GM12878 (cell line): ENCODE measurements around the gene TMEM131L. TPM values are rescaled to one million over a fixed set of nuclear protein-coding genes. Genes with fewer than 3 reads are reported as not detected.

Experiments
- ASH2L ChIP-seq: fragments of 300-600, 200-600 bp; sonication (generic); IDR thresholded peaks from 2 replicates; pipeline ENCODE4 v1.6.1; 2017; ENCODE audit warnings: low read depth, mild to moderate bottlenecking, borderline replicate concordance
- BRCA1 ChIP-seq: IDR thresholded peaks from 2 replicates; pipeline ENCODE4 v1.6.1; 2011; ENCODE audit warnings: low read depth, low read length, improper control_type of control experiment
- CBX3 ChIP-seq: fragments of 200-600 bp; sonication (generic); IDR thresholded peaks from 2 replicates; pipeline ENCODE4 v1.6.1; 2016; ENCODE audit warnings: low read depth, borderline replicate concordance
- CHD1 ChIP-seq: IDR thresholded peaks from 2 replicates; pipeline ENCODE4 v1.6.1; 2012; ENCODE audit warnings: low read depth, low read length, improper control_type of control experiment
- EZH2 ChIP-seq: IDR thresholded peaks from 2 replicates; pipeline ENCODE4 v1.6.1; 2012; ENCODE audit warnings: low read depth, mild to moderate bottlenecking, control low read depth, inconsistent platforms, low read length, borderline replicate concordance; ENCODE audit not compliant: control insufficient read depth
- KAT2A ChIP-seq: conservative IDR thresholded peaks from 2 replicates; pipeline ENCODE4 v1.6.1; 2011; ENCODE audit warnings: low read depth, low read length; ENCODE audit not compliant: control insufficient read depth
- SMAD5 ChIP-seq: IDR thresholded peaks from 2 replicates; pipeline ENCODE4 v1.6.1; 2016; ENCODE audit warnings: antibody characterized with exemption, low read depth
- SRF ChIP-seq, 2 experiments: IDR thresholded peaks; 2 replicates each; pipeline ENCODE4 v1.6.1; 2011; ENCODE audit warnings: low read depth in 2 of 2, low read length in 2 of 2, mild to moderate bottlenecking in 1 of 2, moderate library complexity in 1 of 2
- TCF12 ChIP-seq: IDR thresholded peaks from 2 replicates; pipeline ENCODE4 v1.6.1; 2011; ENCODE audit warnings: low read depth, mild to moderate bottlenecking, low read length
- TCF3 ChIP-seq: IDR thresholded peaks from 2 replicates; pipeline ENCODE4 v1.6.1; 2012; ENCODE audit warnings: low read depth, mild to moderate bottlenecking, low read length, borderline replicate concordance; ENCODE audit not compliant: insufficient read depth
- WRNIP1 ChIP-seq: IDR thresholded peaks from 2 replicates; pipeline ENCODE4 v1.6.1; 2011; ENCODE audit warnings: low read depth, low read length, improper control_type of control experiment, borderline replicate concordance
- polyA plus RNA-seq, 11 experiments: library from polyadenylated mRNA; depleted of rRNA in 4 of 11; unstranded in 6 of 11; stranded (reverse) in 5 of 11; fragments of >200 nt; fragmentation: Nextera tagmentation in 4 of 11; fragmentation: Illumina TruSeq in 1 of 11; extraction: Ambion mirVana in 4 of 11; extraction: Trizol in 1 of 11; gene quantifications; 1 replicate in 1 of 11; 2 replicates in 10 of 11; pipeline versions ENCODE4 v1.2.1 to v1.2.3, GENCODE V29; 2011 to 2016; ENCODE audit warnings: inconsistent platforms in 2 of 11, missing spikeins in 2 of 11, low read depth in 1 of 11
- total RNA-seq, 4 experiments: library from RNA; depleted of rRNA in 3 of 4; stranded (reverse); fragments of >200 nt in 3 of 4; fragmentation: Illumina TruSeq in 1 of 4; extraction: Trizol in 1 of 4; gene quantifications; 2 replicates each; pipeline versions ENCODE4 v1.2.1 to v1.2.3, GENCODE V29; 2013 to 2021
- TF ChIP-seq, protein P1 (sequence below): fragments of 450-650 bp; IDR thresholded peaks from 2 replicates; pipeline ENCODE4 v1.6.1; 2016; ENCODE audit warnings: mild to moderate bottlenecking, moderate library complexity, borderline replicate concordance
- TF ChIP-seq, protein P2 (sequence below): fragments of 450-650 bp; formaldehyde crosslinking; IDR thresholded peaks from 2 replicates; pipeline ENCODE4 v1.4.0; 2022; ENCODE audit warnings: mild to moderate bottlenecking, moderate library complexity
- TF ChIP-seq, protein P3 (sequence below): fragments of 450-650 bp; IDR thresholded peaks from 2 replicates; pipeline ENCODE4 v1.6.1; 2017; ENCODE audit warnings: antibody characterized with exemption, mild to moderate bottlenecking, moderate library complexity
- TF ChIP-seq, protein P4 (sequence below), 3 experiments: IDR thresholded peaks in 2 of 3; conservative IDR thresholded peaks in 1 of 3; 2 replicates each; pipeline ENCODE4 v1.5.1; 2011; ENCODE audit warnings: low read depth in 3 of 3, low read length in 3 of 3, mild to moderate bottlenecking in 3 of 3, control low read depth in 2 of 3, moderate library complexity in 2 of 3, inconsistent platforms in 1 of 3, mixed read lengths in 1 of 3; ENCODE audit not compliant: control insufficient read depth in 2 of 3, insufficient read depth in 1 of 3; ENCODE audit errors: extremely low read depth in 1 of 3

Gene TMEM131L
- total and polyA plus RNA-seq, 10 of the 15 experiments (the other 5 are each of a cell fraction or from before 2014, with no cell fraction given) = 8.5 to 101 (median 74.4) TPM

DNA sequence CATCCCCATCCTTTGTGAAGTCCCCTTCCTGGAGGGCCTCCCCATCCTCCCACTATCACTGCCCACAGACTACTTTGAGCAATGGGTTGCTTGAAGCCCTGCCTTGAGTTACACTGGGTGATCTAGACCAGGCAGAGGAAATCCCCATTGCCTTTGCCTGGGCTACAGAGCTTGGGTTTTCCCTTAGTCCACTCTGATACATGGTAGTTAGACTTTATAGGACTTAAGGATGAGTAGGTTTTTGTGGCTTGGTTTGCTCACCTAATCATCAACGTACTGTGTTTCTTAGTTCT lies 56.6 kb downstream of the TMEM131L start (continued):
- TF ChIP-seq BRCA1 = no peak
- no peak for TF ChIP-seq SMAD5
- TF ChIP-seq, protein P1, sequence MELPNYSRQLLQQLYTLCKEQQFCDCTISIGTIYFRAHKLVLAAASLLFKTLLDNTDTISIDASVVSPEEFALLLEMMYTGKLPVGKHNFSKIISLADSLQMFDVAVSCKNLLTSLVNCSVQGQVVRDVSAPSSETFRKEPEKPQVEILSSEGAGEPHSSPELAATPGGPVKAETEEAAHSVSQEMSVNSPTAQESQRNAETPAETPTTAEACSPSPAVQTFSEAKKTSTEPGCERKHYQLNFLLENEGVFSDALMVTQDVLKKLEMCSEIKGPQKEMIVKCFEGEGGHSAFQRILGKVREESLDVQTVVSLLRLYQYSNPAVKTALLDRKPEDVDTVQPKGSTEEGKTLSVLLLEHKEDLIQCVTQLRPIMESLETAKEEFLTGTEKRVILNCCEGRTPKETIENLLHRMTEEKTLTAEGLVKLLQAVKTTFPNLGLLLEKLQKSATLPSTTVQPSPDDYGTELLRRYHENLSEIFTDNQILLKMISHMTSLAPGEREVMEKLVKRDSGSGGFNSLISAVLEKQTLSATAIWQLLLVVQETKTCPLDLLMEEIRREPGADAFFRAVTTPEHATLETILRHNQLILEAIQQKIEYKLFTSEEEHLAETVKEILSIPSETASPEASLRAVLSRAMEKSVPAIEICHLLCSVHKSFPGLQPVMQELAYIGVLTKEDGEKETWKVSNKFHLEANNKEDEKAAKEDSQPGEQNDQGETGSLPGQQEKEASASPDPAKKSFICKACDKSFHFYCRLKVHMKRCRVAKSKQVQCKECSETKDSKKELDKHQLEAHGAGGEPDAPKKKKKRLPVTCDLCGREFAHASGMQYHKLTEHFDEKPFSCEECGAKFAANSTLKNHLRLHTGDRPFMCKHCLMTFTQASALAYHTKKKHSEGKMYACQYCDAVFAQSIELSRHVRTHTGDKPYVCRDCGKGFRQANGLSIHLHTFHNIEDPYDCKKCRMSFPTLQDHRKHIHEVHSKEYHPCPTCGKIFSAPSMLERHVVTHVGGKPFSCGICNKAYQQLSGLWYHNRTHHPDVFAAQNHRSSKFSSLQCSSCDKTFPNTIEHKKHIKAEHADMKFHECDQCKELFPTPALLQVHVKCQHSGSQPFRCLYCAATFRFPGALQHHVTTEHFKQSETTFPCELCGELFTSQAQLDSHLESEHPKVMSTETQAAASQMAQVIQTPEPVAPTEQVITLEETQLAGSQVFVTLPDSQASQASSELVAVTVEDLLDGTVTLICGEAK = no peak
- TF ChIP-seq CHD1 = no peak
- TF ChIP-seq, protein P2, sequence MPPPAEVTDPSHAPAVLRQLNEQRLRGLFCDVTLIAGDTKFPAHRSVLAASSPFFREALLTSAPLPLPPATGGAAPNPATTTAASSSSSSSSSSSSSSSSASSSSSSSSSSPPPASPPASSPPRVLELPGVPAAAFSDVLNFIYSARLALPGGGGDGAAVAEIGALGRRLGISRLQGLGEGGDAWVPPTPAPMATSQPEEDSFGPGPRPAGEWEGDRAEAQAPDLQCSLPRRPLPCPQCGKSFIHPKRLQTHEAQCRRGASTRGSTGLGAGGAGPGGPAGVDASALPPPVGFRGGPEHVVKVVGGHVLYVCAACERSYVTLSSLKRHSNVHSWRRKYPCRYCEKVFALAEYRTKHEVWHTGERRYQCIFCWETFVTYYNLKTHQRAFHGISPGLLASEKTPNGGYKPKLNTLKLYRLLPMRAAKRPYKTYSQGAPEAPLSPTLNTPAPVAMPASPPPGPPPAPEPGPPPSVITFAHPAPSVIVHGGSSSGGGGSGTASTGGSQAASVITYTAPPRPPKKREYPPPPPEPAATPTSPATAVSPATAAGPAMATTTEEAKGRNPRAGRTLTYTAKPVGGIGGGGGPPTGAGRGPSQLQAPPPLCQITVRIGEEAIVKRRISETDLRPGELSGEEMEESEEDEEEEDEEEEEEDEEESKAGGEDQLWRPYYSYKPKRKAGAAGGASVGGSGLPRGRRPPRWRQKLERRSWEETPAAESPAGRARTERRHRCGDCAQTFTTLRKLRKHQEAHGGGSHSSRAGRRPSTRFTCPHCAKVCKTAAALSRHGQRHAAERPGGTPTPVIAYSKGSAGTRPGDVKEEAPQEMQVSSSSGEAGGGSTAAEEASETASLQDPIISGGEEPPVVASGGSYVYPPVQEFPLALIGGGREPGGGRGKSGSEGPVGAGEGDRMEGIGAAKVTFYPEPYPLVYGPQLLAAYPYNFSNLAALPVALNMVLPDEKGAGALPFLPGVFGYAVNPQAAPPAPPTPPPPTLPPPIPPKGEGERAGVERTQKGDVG (CRISPR knock-in tag) = no peak
- no peak for TF ChIP-seq ASH2L
- no peak for TF ChIP-seq TCF3
- TF ChIP-seq KAT2A = no peak
- TF ChIP-seq, protein P3, sequence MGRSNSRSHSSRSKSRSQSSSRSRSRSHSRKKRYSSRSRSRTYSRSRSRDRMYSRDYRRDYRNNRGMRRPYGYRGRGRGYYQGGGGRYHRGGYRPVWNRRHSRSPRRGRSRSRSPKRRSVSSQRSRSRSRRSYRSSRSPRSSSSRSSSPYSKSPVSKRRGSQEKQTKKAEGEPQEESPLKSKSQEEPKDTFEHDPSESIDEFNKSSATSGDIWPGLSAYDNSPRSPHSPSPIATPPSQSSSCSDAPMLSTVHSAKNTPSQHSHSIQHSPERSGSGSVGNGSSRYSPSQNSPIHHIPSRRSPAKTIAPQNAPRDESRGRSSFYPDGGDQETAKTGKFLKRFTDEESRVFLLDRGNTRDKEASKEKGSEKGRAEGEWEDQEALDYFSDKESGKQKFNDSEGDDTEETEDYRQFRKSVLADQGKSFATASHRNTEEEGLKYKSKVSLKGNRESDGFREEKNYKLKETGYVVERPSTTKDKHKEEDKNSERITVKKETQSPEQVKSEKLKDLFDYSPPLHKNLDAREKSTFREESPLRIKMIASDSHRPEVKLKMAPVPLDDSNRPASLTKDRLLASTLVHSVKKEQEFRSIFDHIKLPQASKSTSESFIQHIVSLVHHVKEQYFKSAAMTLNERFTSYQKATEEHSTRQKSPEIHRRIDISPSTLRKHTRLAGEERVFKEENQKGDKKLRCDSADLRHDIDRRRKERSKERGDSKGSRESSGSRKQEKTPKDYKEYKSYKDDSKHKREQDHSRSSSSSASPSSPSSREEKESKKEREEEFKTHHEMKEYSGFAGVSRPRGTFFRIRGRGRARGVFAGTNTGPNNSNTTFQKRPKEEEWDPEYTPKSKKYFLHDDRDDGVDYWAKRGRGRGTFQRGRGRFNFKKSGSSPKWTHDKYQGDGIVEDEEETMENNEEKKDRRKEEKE = no peak
- 0 out of 2 replicates have a peak, but pooled peaks have one; percentile 11 for TF ChIP-seq TCF12
- no peak for TF ChIP-seq WRNIP1
- TF ChIP-seq, protein P4, sequence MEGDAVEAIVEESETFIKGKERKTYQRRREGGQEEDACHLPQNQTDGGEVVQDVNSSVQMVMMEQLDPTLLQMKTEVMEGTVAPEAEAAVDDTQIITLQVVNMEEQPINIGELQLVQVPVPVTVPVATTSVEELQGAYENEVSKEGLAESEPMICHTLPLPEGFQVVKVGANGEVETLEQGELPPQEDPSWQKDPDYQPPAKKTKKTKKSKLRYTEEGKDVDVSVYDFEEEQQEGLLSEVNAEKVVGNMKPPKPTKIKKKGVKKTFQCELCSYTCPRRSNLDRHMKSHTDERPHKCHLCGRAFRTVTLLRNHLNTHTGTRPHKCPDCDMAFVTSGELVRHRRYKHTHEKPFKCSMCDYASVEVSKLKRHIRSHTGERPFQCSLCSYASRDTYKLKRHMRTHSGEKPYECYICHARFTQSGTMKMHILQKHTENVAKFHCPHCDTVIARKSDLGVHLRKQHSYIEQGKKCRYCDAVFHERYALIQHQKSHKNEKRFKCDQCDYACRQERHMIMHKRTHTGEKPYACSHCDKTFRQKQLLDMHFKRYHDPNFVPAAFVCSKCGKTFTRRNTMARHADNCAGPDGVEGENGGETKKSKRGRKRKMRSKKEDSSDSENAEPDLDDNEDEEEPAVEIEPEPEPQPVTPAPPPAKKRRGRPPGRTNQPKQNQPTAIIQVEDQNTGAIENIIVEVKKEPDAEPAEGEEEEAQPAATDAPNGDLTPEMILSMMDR (IDR thresholded peaks at IDR 0.05 in 2 of 3, conservative IDR thresholded peaks at IDR 0.05 in 1 of 3; ENCODE audit: control insufficient read depth in 2 of 3, extremely low read depth in 1 of 3, insufficient read depth in 1 of 3, low read depth in 3 of 3, low read length in 3 of 3) = no peak
- TF ChIP-seq CBX3 = no peak
- no peak for TF ChIP-seq EZH2
- TF ChIP-seq SRF (IDR thresholded peaks at IDR 0.05; ENCODE audit: low read depth in 2 of 2, low read length in 2 of 2) = no peak
